HepG2 (cell line): ENCODE results near the gene GART. TPM values are rescaled to one million over a fixed set of nuclear protein-coding genes. Genes with fewer than 3 reads are reported as not detected.

ENCODE experiments used
- ARNT2 ChIP-seq: sonication (generic); formaldehyde crosslinking; IDR thresholded peaks from 2 replicates; pipeline ENCODE4 v1.8.0; 2022; ENCODE audit warnings: mild to moderate bottlenecking, low read depth, missing genetic modification reagents, moderate library complexity
- DNMT1 ChIP-seq: sonication (generic); formaldehyde crosslinking; IDR thresholded peaks from 2 replicates; pipeline ENCODE4 v1.5.1; 2020; ENCODE audit warnings: mild to moderate bottlenecking, missing genetic modification reagents
- ETV5 ChIP-seq: IDR thresholded peaks from 2 replicates; pipeline ENCODE4 v1.6.1; 2018; ENCODE audit warnings: missing biosample characterization, missing genetic modification reagents, inconsistent platforms, borderline replicate concordance
- FOXA1 ChIP-seq, 2 experiments: fragments of 450-650 bp in 1 of 2; sonication (generic) in 1 of 2; formaldehyde crosslinking in 1 of 2; IDR thresholded peaks; 2 replicates each; pipeline versions ENCODE4 v1.4.0 to v1.6.1; 2016 to 2020; ENCODE audit warnings: missing genetic modification reagents in 1 of 2
- FOXO1 ChIP-seq: sonication (generic); formaldehyde crosslinking; IDR thresholded peaks from 2 replicates; pipeline ENCODE4 v1.4.0; 2020; ENCODE audit warnings: missing genetic modification reagents
- IKZF5 ChIP-seq: IDR thresholded peaks from 2 replicates; pipeline ENCODE4 v1.6.1; 2018; ENCODE audit warnings: missing genetic modification reagents, mild to moderate bottlenecking, missing compliant biosample characterization
- LRRFIP1 ChIP-seq: sonication (generic); formaldehyde crosslinking; conservative IDR thresholded peaks from 2 replicates; pipeline ENCODE4 v1.4.0; 2020; ENCODE audit warnings: missing genetic modification reagents
- MED13 ChIP-seq: sonication (generic); formaldehyde crosslinking; IDR thresholded peaks from 2 replicates; pipeline ENCODE4 v1.5.0; 2020; ENCODE audit warnings: missing genetic modification reagents
- MIXL1 ChIP-seq: IDR thresholded peaks from 2 replicates; pipeline ENCODE4 v1.6.1; 2016
- NFKB2 ChIP-seq: sonication (generic); formaldehyde crosslinking; IDR thresholded peaks from 2 replicates; pipeline ENCODE4 v1.4.0; 2020; ENCODE audit warnings: missing genetic modification reagents, borderline replicate concordance
- POLR2AphosphoS5 ChIP-seq: IDR thresholded peaks from 2 replicates; pipeline ENCODE4 v1.6.1; 2012; ENCODE audit warnings: low read depth, low read length
- RXRA ChIP-seq: sonication (generic); formaldehyde crosslinking; IDR thresholded peaks from 2 replicates; pipeline ENCODE4 v1.5.1; 2020; ENCODE audit warnings: missing genetic modification reagents
- TEAD3 ChIP-seq: optimal IDR thresholded peaks from 2 replicates; pipeline ENCODE3; 2016; ENCODE audit warnings: borderline replicate concordance
- TERF1 ChIP-seq: sonication (generic); formaldehyde crosslinking; IDR thresholded peaks from 2 replicates; pipeline ENCODE4 v1.8.0; 2022; ENCODE audit warnings: mild to moderate bottlenecking, missing genetic modification reagents, moderate library complexity
- ZBTB44 ChIP-seq: sonication (generic); formaldehyde crosslinking; IDR thresholded peaks from 2 replicates; pipeline ENCODE4 v1.4.0; 2020; ENCODE audit warnings: missing genetic modification reagents
- ZNF224 ChIP-seq: sonication (generic); formaldehyde crosslinking; IDR thresholded peaks from 2 replicates; pipeline ENCODE4 v1.5.0; 2020; ENCODE audit warnings: mild to moderate bottlenecking, missing genetic modification reagents
- ZNF292 ChIP-seq: sonication (generic); formaldehyde crosslinking; IDR thresholded peaks from 2 replicates; pipeline ENCODE4 v1.8.1; 2022; ENCODE audit warnings: mild to moderate bottlenecking, low read depth, missing genetic modification reagents, borderline replicate concordance
- ZNF33B ChIP-seq: sonication (generic); formaldehyde crosslinking; IDR thresholded peaks from 2 replicates; pipeline ENCODE4 v1.5.1; 2020; ENCODE audit warnings: mild to moderate bottlenecking, missing genetic modification reagents
- ZNF547 ChIP-seq: sonication (generic); formaldehyde crosslinking; IDR thresholded peaks from 2 replicates; pipeline ENCODE4 v1.5.1; 2020; ENCODE audit warnings: mild to moderate bottlenecking, missing genetic modification reagents
- ZNF614 ChIP-seq: IDR thresholded peaks from 2 replicates; pipeline ENCODE4 v1.6.1; 2018; ENCODE audit warnings: missing biosample characterization, missing genetic modification reagents, inconsistent platforms, borderline replicate concordance
- ZNF703 ChIP-seq: sonication (generic); formaldehyde crosslinking; IDR thresholded peaks from 2 replicates; pipeline ENCODE4 v1.5.1; 2020; ENCODE audit warnings: missing genetic modification reagents, mild to moderate bottlenecking, moderate library complexity, borderline replicate concordance
- ZNF740 ChIP-seq: sonication (generic); formaldehyde crosslinking; IDR thresholded peaks from 2 replicates; pipeline ENCODE4 v1.4.0; 2020; ENCODE audit warnings: missing genetic modification reagents
- ZNF883 ChIP-seq: sonication (generic); formaldehyde crosslinking; IDR thresholded peaks from 2 replicates; pipeline ENCODE4 v1.5.1; 2020; ENCODE audit warnings: mild to moderate bottlenecking, missing genetic modification reagents; ENCODE audit errors: not compliant biosample characterization
- polyA plus RNA-seq, 8 experiments: library from polyadenylated mRNA; depleted of rRNA in 3 of 8; stranded (reverse) in 7 of 8; unstranded in 1 of 8; fragments of >200 nt; fragmentation: Illumina TruSeq in 4 of 8; extraction: Trizol in 4 of 8; gene quantifications; 2 replicates each; pipeline versions ENCODE4 v1.2.1 to v1.2.3, GENCODE V29; 2011 to 2016; ENCODE audit warnings: low read depth in 4 of 8, missing spikeins in 1 of 8, mixed read lengths in 1 of 8; ENCODE audit not compliant: insufficient read depth in 1 of 8
- total RNA-seq, 5 experiments: library from RNA; depleted of rRNA; stranded (reverse); fragments of >200 nt; fragmentation: Illumina TruSeq; extraction: Trizol; gene quantifications; 2 replicates each; pipeline ENCODE4 v1.2.3, GENCODE V29; 2016; ENCODE audit warnings: low read depth in 1 of 5

Gene GART
- total and polyA plus RNA-seq, 2 of the 13 experiments (the other 11 are each of a cell fraction or from before 2014, with no cell fraction given), result 17.9 to 109 TPM

- TF ChIP-seq ZNF292 (CRISPR knock-in tag), result 0 out of 2 replicates have a peak, but pooled peaks have one; percentile 33
- TF ChIP-seq RXRA (CRISPR knock-in tag), result peak; percentile 46; the same call in 1 of the 2 replicates
- peak; percentile 51 for TF ChIP-seq ZNF883 (CRISPR knock-in tag)
- TF ChIP-seq LRRFIP1, result no peak
- TF ChIP-seq TERF1 (CRISPR knock-in tag), result no peak
- no peak for TF ChIP-seq DNMT1 (CRISPR knock-in tag)
- peak; percentile 54; the same call in 1 of the 2 replicates for TF ChIP-seq NFKB2 (CRISPR knock-in tag)
- TF ChIP-seq ZBTB44 (CRISPR knock-in tag), result no peak
- TF ChIP-seq FOXO1 (CRISPR knock-in tag), result no peak
- no peak for TF ChIP-seq MIXL1 (CRISPR knock-in tag)
- 0 out of 2 replicates have a peak, but pooled peaks have one; percentile 16 for TF ChIP-seq ARNT2 (CRISPR knock-in tag)
- TF ChIP-seq ETV5 (CRISPR knock-in tag), result peak; percentile 59; the same call in 1 of the 2 replicates
- no peak for TF ChIP-seq TEAD3 (CRISPR knock-in tag)
- TF ChIP-seq IKZF5 (CRISPR knock-in tag), result peak; percentile 73
- TF ChIP-seq ZNF224, result 0 out of 2 replicates have a peak, but pooled peaks have one; percentile 40
- TF ChIP-seq ZNF740 (CRISPR knock-in tag), result no peak; the same call in 1 of the 2 replicates
- TF ChIP-seq ZNF614 (CRISPR knock-in tag), result peak; percentile 23; the same call in 1 of the 2 replicates
- no peak for TF ChIP-seq ZNF33B (CRISPR knock-in tag)
- no peak for TF ChIP-seq ZNF547 (CRISPR knock-in tag)
- no peak for TF ChIP-seq MED13 (CRISPR knock-in tag)
- TF ChIP-seq FOXA1 (IDR thresholded peaks at IDR 0.05), result no peak
- no peak for TF ChIP-seq FOXA1 (CRISPR knock-in tag; IDR thresholded peaks at IDR 0.05)
- no peak for TF ChIP-seq ZNF703 (CRISPR knock-in tag)
- TF ChIP-seq POLR2AphosphoS5, result peak; percentile 86
Measured at GRCh38 chr21:33479679-33480480, 62.0 kb downstream of the GART start, which contains the start of gene TMEM50B (continued).
